SK-N-SH treated with all-trans-retinoic acid at 6 μM for 48 hours (cell line): ENCODE results near the gene CACNA2D4.

Source experiments
- ARNTL ChIP-seq: fragments of 450-650 bp; formaldehyde crosslinking; IDR thresholded peaks from 2 replicates; pipeline ENCODE4 v1.5.0; 2020; ENCODE audit warnings: low read depth, mild to moderate bottlenecking, moderate library complexity, borderline replicate concordance
- OSR1 ChIP-seq: fragments of 250-450 bp; sonication (Bioruptor Pico); IDR thresholded peaks from 2 replicates; pipeline ENCODE4 v1.8.0; 2022; ENCODE audit warnings: moderate library complexity, mild to moderate bottlenecking, inconsistent platforms
- RARB ChIP-seq: fragments of 250-450 bp; sonication (Bioruptor Pico); IDR thresholded peaks from 2 replicates; pipeline ENCODE4 v1.8.0; 2021; ENCODE audit warnings: mild to moderate bottlenecking, moderate library complexity
- TCF4 ChIP-seq: fragments of 250-450 bp; sonication (Bioruptor Pico); IDR thresholded peaks from 2 replicates; pipeline ENCODE4 v1.8.0; 2021; ENCODE audit warnings: mild to moderate bottlenecking, moderate library complexity, borderline replicate concordance
- ZFP3 ChIP-seq: fragments of 250-450 bp; sonication (Bioruptor Pico); IDR thresholded peaks from 2 replicates; pipeline ENCODE4 v1.5.0; 2020; ENCODE audit warnings: mild to moderate bottlenecking, moderate library complexity
- ZFP30 ChIP-seq: fragments of 450-650 bp; formaldehyde crosslinking; IDR thresholded peaks from 2 replicates; pipeline ENCODE4 v1.5.0; 2022; ENCODE audit warnings: mild to moderate bottlenecking, moderate library complexity

DNA sequence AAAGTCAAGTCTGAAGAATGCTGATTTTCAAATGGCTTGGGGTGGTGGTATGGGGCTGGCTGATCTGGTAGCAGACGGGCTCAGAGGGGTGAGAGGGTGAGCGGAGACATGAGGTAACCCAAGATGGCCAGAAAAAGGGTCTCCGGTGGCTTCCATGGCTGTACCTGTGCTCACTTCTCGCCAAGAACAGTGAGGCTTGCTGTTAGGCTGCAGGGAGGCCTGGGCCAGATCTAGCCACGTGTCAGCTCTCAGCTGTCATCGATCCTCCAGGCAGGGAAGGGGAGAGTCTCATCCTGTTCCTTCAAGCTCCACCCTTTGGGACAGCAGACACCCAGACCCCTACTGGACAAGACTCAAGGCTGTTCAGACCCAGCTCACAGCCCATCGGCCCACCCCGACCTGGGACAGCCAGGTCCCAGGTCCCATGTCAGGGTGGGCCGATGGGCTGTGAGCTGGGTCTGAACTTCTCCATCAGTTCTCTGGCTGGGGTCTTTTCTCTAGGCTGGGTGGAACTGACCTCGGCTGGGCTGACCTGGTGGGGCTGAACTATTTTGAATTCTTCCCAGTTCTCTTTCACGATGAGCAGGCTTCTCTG is 89.0 kb downstream of the CACNA2D4 start:
- TF ChIP-seq ZFP30 (CRISPR knock-in tag): no peak
- no peak for TF ChIP-seq ZFP3 (CRISPR knock-in tag)
- TF ChIP-seq TCF4 (CRISPR knock-in tag): no peak
- TF ChIP-seq RARB (CRISPR knock-in tag): no peak
- no peak for TF ChIP-seq ARNTL (CRISPR knock-in tag)
- no peak for TF ChIP-seq OSR1 (CRISPR knock-in tag)
